GM18520 (cell line): ENCODE results near the gene PABPC1L.

Source experiments
- ATAC-seq: cut with Tn5 transposase; IDR thresholded peaks from one replicate; pipeline ENCODE4 v1.9.1; 2021; ENCODE audit not compliant: unreplicated experiment

The PABPC1L gene

GRCh38 chr20:44942264-44942973, 32.6 kb downstream of the PABPC1L start:
- no peak for ATAC-seq

DNA sequence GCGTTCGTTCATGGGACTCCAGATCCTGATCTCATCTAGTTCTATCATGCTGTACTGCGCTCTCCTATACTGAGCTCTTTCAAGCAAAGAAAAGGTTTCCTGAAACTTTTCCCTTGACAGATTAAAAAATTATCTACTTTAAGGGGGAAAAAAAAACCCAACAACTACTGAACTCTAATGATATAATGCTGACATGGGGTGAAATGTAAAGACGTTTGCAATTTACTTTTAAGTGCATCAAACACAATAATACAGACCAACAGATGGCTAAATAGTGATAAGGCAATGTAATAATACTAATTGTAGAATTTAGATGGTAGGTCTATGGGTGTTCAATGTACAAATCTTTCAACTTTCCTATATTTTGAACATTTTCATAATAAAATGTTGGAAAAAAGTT, 34.0 kb downstream of the PABPC1L start:
- ATAC-seq: no peak

GRCh38 chr20:44945261-44945660, 35.4 kb downstream of the PABPC1L start:
- ATAC-seq: no peak

GRCh38 chr20:44946271-44946852, 36.5 kb downstream of the PABPC1L start:
- no peak for ATAC-seq

DNA sequence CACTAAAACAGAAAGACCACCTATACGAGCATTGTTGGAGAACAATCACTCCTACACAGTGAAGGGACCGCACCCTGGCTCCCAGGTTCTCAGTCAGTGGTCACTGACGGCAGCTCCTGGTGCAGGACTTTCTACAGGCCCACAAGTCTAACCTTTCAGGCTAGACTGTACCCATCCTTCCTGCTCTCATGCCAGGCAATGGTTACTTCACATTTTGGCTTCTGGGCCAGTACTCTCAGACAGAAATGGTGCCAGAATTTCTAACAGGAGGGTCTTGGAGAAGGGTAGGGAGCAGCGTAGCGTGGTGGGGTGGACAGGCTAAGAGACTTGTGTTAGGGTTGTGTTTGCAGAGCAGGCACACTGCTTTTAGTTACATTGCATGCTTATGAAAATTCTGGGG, 38.2 kb downstream of the PABPC1L start:
- ATAC-seq: no peak

DNA sequence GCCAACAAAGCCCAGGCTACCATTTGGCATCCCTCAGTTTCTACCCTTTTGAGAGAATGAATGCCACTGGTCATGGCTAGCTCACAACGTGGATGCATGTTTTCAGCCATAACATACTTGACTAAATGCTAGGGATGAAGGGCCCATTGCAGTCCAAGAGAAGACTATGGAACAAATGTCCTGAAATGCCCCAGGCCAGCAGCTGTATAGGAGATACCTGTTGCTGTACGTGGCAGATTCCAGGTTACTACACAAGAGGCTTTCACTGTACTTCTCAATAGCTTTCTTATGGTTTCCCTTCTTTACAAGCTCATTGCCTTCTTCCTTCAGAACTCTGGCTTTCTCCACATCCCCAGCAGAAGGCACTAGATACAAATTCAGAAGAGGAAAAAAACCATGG, 38.7 kb downstream of the PABPC1L start:
- no peak for ATAC-seq

GRCh38 chr20:44950368-44950767, 40.5 kb downstream of the PABPC1L start:
- ATAC-seq: no peak

- ATAC-seq: no peak
Measured at GRCh38 chr20:44952731-44953130, 42.9 kb downstream of the PABPC1L start.

DNA sequence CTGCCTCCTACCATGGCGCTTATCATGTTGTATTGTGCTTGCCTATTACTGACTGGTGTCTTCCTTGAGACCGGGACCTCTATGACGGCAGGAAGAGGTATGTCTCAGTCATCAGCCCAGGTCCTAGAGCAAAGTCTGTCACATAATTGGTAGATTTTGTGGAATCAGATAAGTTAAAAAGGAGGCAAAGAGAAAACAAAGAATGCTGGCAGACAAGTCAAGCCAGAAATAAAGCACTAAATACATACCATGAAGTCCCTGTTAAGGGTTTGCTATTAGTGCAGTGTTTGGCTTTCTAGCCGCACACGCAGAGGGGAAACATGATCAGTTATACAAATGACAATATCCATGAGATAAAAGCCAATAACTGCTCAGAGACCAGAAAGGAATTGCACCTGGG, 44.4 kb downstream of the PABPC1L start:
- no peak for ATAC-seq

GRCh38 chr20:44955270-44955669, 45.4 kb downstream of the PABPC1L start:
- ATAC-seq: no peak

DNA sequence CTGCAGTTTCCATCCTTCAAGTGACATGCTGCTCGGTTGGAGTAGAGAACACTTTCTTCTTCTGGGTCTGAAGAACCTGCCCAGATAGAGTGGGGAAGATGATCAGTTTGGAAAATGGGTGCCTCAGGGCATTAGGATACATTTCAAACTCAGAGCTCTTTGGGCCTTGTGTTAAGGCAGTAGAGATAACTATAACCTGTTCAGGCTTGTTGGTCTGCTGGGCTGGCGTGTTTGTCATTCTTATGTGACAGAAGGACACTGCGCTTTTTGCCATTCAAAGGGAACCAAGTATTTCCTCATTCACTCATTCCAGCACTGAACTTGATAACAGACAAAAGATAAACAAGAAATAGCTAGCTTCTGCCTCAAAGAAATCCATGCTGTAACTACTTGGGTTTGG, 46.5 kb downstream of the PABPC1L start:
- ATAC-seq: no peak

DNA sequence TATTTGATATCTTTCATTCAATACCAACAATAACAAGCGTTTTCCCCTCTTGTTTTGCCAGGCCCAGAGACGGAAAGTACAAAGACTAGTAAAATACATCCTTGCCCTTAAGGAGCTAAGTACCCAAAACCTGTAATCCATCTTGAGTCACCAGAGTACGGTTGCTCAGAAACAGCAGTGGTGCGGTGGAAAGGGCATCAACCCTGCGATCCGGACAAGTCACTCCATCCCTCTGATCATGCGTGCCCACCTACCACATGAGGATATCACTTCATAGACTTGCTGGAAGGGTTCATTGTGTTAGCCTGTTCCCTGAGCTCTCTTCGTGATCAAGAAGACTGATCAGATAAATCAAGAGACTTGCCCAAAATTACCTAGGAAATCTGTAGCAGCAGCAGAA, 48.4 kb downstream of the PABPC1L start:
- ATAC-seq: no peak

- ATAC-seq: no peak
Measured at GRCh38 chr20:44959082-44959637, 49.3 kb downstream of the PABPC1L start.

GRCh38 chr20:44959638-44960102, 49.8 kb downstream of the PABPC1L start:
- ATAC-seq: no peak

DNA sequence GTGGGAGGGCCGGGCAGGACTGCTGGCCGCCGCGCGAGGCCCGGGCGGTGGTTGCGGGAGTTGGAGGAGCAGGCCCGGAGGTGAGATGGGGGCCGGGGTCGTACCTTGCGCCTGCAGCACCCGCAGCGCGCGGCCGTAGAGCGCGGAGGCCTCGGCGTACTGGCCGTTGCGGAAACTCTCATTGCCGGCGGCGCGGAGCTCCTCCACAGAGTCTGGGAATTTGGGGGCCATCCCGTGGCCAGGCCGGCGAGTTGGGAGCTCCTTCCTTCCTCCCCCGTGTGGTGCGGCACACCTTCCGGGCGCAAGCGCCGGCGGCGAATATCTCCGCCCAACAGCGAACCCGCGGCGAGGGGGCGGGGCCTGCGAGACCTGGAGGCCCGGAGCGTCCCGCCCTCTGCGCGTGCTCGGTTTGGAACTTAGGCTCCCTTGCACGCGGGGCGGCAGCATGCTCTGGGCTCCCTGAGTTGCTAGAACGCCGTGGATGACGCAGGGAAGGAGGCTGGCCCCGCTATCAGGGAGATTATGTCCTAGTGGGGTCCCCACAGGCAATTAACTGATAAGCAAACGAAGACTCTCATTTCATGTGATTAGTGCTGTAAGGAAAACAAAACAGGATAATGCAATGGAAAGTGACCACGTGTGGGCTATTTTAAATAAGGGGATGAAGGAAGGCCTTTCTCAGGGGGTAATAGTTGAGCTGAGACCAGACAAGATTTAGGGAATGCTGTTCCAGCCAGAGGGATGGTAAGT, 50.4 kb downstream of the PABPC1L start, which contains the start of gene TOMM34:
Gene TOMM34, minus strand, starts transcription at position 295 of the 750 bp plus-strand sequence. Its CDS starts 64 bp downstream, at position 231.
- ATAC-seq: peak; percentile 66

DNA sequence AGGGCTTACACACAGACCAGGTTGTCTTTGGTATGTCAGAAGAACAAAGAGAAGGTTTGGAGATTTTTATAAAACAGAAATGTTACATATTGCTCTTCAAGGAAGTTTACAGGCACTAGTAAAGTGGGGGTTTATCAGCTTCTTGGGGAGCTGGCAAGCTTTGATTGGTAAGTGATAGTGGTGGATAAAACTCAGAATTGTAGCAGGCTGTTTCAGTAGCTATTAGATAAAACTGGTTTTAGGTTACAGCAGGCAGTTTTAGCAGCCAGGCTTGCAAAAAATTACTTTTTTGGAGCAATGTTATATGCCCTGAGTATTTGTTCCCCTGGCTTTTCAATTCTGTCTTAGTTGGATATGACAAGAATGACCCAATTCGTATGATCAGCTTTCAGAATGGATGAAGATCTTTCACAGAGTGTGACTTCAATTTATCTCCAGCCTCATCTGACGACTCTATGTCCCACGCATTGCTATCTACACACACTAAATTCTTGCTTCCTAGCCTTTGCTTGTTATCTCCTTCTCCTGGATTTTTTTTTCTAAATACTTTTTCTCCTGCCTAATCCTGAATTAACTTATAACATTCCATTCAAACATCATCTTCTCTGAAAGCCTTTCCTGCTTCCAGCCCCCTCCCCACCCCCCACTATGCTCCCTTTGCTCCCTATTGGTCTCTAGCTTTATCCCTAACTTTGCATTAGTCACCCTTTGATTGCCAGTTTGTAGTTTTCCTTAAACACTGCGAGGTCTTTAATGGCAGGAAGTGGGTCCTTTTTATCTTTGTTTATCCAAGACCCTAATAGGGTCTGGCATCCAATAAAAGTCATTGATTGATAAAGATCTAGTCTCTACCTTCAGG, 51.4 kb downstream of the PABPC1L start:
- ATAC-seq: no peak

DNA sequence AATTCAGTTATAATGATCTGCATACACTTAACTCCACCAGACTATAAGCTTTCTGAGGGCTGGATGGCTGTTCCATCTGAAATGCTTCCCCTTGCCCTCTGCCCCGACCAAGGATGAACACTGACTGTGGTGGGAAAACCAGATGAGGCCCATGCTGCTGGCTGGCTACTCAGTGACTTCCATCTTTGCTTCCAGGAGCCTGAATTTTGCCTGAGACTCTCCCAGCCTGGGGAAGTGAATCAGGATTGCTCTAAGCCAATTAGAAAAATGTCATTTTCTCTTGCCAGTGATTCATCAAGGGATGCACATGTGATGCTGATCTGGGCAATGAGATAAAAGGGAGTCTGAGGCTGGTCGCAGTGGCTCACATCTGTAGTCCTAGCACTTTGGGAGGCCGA, 52.0 kb downstream of the PABPC1L start:
- ATAC-seq: no peak

DNA sequence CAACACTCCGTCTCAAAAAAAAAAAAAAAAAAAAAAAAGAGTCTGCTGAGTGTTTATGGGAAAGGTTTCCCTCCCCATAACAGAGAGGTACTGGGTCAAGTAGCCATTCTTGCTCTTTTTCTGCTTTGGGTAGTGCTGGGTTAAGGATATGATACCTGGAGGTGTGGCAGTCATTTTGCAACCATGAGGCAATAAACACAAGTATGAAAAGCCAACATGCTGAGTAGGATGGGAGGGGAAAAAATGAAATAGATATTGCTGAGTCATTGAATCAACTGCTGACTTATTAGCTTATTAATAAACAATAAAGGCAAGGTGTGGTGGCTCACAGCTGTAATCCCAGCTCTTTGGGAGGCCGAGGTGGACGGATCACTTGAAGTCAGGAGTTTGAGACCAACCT, 52.6 kb downstream of the PABPC1L start:
- no peak for ATAC-seq

GRCh38 chr20:44963325-44964215, 53.7 kb downstream of the PABPC1L start:
- ATAC-seq: peak; percentile 22

DNA sequence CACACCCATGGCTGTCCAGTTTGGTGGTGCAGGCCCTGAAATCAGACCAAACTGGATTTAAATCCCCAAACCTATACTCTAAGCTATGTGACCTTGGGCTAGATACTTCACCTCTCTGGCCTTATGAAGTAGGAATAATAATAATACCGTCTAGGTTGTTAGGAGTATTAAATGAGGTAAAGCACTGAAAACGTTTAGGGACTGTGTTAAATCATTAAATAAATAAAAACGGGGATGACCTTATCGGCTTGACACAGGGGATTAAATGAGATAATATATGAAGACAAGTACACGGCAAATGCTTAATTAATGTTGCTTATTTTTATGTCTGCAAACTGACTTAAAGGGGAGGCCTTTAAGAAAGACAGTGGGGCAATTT, 55.8 kb downstream of the PABPC1L start:
- ATAC-seq: no peak
